ENCODE measurements around the gene ATP8A2. TPM values are rescaled to one million over a fixed set of nuclear protein-coding genes. Genes with fewer than 3 reads are reported as not detected.

ATP8A2 gene
- total RNA-seq, 1 experiment from 2014 or later, result not detected

DNA sequence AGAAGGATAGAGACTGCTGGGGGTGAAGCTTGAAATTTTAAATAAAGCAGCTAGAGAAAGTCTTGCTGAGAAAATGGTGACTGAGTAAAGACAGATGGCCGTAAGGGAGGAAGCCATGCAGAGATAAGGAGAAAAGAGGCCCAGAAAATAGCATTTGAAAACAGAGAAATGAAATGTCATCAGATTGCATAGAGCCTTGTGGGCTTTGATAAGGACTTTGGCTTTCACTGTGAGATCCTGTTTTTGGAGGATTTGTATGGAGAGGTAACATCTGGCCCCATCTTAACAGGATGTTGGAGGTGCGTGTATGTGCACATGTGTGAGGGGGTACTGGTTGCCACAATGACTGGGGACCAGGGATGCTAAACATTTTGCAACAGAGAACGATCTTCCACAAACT is 19.5 kb upstream of the ATP8A2 start:
- no peak for TF ChIP-seq POLR2AphosphoS5 (IDR thresholded peaks at IDR 0.05; ENCODE audit: low read depth, low read length)
- TF ChIP-seq, protein P1, sequence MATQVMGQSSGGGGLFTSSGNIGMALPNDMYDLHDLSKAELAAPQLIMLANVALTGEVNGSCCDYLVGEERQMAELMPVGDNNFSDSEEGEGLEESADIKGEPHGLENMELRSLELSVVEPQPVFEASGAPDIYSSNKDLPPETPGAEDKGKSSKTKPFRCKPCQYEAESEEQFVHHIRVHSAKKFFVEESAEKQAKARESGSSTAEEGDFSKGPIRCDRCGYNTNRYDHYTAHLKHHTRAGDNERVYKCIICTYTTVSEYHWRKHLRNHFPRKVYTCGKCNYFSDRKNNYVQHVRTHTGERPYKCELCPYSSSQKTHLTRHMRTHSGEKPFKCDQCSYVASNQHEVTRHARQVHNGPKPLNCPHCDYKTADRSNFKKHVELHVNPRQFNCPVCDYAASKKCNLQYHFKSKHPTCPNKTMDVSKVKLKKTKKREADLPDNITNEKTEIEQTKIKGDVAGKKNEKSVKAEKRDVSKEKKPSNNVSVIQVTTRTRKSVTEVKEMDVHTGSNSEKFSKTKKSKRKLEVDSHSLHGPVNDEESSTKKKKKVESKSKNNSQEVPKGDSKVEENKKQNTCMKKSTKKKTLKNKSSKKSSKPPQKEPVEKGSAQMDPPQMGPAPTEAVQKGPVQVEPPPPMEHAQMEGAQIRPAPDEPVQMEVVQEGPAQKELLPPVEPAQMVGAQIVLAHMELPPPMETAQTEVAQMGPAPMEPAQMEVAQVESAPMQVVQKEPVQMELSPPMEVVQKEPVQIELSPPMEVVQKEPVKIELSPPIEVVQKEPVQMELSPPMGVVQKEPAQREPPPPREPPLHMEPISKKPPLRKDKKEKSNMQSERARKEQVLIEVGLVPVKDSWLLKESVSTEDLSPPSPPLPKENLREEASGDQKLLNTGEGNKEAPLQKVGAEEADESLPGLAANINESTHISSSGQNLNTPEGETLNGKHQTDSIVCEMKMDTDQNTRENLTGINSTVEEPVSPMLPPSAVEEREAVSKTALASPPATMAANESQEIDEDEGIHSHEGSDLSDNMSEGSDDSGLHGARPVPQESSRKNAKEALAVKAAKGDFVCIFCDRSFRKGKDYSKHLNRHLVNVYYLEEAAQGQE (IDR thresholded peaks at IDR 0.05; ENCODE audit: insufficient read depth in 1 of 2, low read depth in 2 of 2, low read length in 1 of 2), result no peak
- TF ChIP-seq TCF7L2 (IDR thresholded peaks at IDR 0.05; ENCODE audit: low read depth, low read length), result no peak
- no peak for TF ChIP-seq SIN3A (IDR thresholded peaks at IDR 0.05; ENCODE audit: borderline replicate concordance, insufficient read depth, low read depth, low read length)
- no peaks in the 10 kb centered on the region for H3K4me1 ChIP-seq (ENCODE audit: control insufficient read depth, insufficient read depth, low read length)
- ChIA-PET CTCF (no interaction called here), POLR2A (no interaction called here)
- intact Hi-C loops (cut with micrococcal nuclease; ENCODE audit: unreplicated experiment) (no loop called here), in situ Hi-C loops (cut with HindIII; ENCODE audit: low pct_unique_long_range_greater_than_20kb, low sequenced_read_pairs) (no loop called here)
- H3K27me3 ChIP-seq (ENCODE audit: control insufficient read depth, insufficient read depth, low read length), result no peaks in the 10 kb centered on the region; the same call in 1 of the 2 replicates
- DNase-seq (ENCODE audit: low read depth, low spot score), result no peak
- no peak overlapping the region for H3K4me3 ChIP-seq (ENCODE audit: low read depth in 2 of 2, low read length in 2 of 2)
- ATAC-seq, result no peak
- H3K36me3 ChIP-seq (ENCODE audit: control insufficient read depth, insufficient read depth, low read length), result no peaks in the 10 kb centered on the region
- H3K27ac ChIP-seq (ENCODE audit: low read length), result no peak overlapping the region
- H3K9me3 ChIP-seq (ENCODE audit: control insufficient read depth, insufficient read depth, low read depth, low read length), result no peaks in the 10 kb centered on the region
- no TSS peak for BruUV-seq (replicated peaks)

DNA sequence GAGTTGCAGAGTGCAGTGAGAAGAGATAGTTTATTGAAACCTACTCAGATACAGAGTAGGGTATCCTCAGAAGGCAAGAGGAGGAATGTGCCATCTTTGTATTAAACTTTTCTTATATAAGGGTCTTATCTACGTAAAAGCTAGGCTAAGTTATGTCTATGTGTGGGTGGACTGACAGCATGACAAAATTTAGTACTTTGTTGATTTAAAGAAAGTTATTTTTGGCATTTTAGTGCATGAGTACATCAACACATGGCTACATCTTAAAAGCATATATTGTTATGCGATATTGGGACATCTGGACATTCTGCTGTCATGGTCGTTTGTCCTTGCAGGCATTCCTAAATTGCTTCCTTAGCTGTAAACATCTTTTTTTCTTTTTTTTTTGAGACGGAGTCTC is 19.0 kb upstream of the ATP8A2 start:
- no peaks in the 10 kb centered on the region for H3K9me3 ChIP-seq (ENCODE audit: control insufficient read depth, insufficient read depth, low read depth, low read length)
- H3K27ac ChIP-seq (ENCODE audit: low read length), result no peak overlapping the region
- CTCF ChIA-PET, result no interaction called here
- POLR2A ChIA-PET, result no interaction called here
- ATAC-seq (no peak), DNase-seq (ENCODE audit: low read depth, low spot score) (no peak)
- H3K36me3 ChIP-seq (ENCODE audit: control insufficient read depth, insufficient read depth, low read length), result no peaks in the 10 kb centered on the region
- intact Hi-C loops (cut with micrococcal nuclease; ENCODE audit: unreplicated experiment), result no loop called here
- in situ Hi-C loops (cut with HindIII; ENCODE audit: low pct_unique_long_range_greater_than_20kb, low sequenced_read_pairs), result no loop called here
- no peaks in the 10 kb centered on the region for H3K4me1 ChIP-seq (ENCODE audit: control insufficient read depth, insufficient read depth, low read length)
- H3K4me3 ChIP-seq (ENCODE audit: low read depth in 2 of 2, low read length in 2 of 2), result no peak overlapping the region
- BruUV-seq (replicated peaks), result no TSS peak
- TF ChIP-seq, protein P2, sequence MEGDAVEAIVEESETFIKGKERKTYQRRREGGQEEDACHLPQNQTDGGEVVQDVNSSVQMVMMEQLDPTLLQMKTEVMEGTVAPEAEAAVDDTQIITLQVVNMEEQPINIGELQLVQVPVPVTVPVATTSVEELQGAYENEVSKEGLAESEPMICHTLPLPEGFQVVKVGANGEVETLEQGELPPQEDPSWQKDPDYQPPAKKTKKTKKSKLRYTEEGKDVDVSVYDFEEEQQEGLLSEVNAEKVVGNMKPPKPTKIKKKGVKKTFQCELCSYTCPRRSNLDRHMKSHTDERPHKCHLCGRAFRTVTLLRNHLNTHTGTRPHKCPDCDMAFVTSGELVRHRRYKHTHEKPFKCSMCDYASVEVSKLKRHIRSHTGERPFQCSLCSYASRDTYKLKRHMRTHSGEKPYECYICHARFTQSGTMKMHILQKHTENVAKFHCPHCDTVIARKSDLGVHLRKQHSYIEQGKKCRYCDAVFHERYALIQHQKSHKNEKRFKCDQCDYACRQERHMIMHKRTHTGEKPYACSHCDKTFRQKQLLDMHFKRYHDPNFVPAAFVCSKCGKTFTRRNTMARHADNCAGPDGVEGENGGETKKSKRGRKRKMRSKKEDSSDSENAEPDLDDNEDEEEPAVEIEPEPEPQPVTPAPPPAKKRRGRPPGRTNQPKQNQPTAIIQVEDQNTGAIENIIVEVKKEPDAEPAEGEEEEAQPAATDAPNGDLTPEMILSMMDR (IDR thresholded peaks at IDR 0.05), result no peak
- TF ChIP-seq TCF7L2 (IDR thresholded peaks at IDR 0.05; ENCODE audit: low read depth, low read length) (no peak), SIN3A (IDR thresholded peaks at IDR 0.05; ENCODE audit: borderline replicate concordance, insufficient read depth, low read depth, low read length) (no peak), POLR2AphosphoS5 (IDR thresholded peaks at IDR 0.05; ENCODE audit: low read depth, low read length) (no peak)
- TF ChIP-seq, protein P1 (IDR thresholded peaks at IDR 0.05; ENCODE audit: insufficient read depth in 1 of 2, low read depth in 2 of 2, low read length in 1 of 2), result no peak
- H3K27me3 ChIP-seq (ENCODE audit: control insufficient read depth, insufficient read depth, low read length), result no peaks in the 10 kb centered on the region; the same call in 1 of the 2 replicates

All from Panc1 (cell line).